ENCODE data around the gene TAS2R38.

TAS2R38 gene

GRCh38 chr7:142001163-142001874, 27.7 kb upstream of the TAS2R38 start:
- TF ChIP-seq CREB1 (IDR thresholded peaks at IDR 0.05; ENCODE audit: low read depth) (no peak), NFIC (IDR thresholded peaks at IDR 0.05) (no peak), MAX (IDR thresholded peaks at IDR 0.05) (no peak), ZBTB7A (IDR thresholded peaks at IDR 0.05; ENCODE audit: low read depth) (no peak), YY1 (IDR thresholded peaks at IDR 0.05; ENCODE audit: low read depth) (no peak), TCF12 (IDR thresholded peaks at IDR 0.05; ENCODE audit: low read depth) (no peak)

- TF ChIP-seq REST (IDR thresholded peaks at IDR 0.05; ENCODE audit: low read depth) (no peak), CREB1 (IDR thresholded peaks at IDR 0.05; ENCODE audit: low read depth) (no peak), NFIC (IDR thresholded peaks at IDR 0.05) (no peak), EP300 (IDR thresholded peaks at IDR 0.05; ENCODE audit: borderline replicate concordance) (no peak), CEBPB (IDR thresholded peaks at IDR 0.05) (no peak), MAX (IDR thresholded peaks at IDR 0.05) (no peak), TCF12 (IDR thresholded peaks at IDR 0.05; ENCODE audit: low read depth) (no peak)
These were observed 26.7 kb upstream of the TAS2R38 start for GRCh38 chr7:142000244-142000643.

GRCh38 chr7:141999058-141999623, 25.6 kb upstream of the TAS2R38 start:
- TF ChIP-seq CEBPB (IDR thresholded peaks at IDR 0.05) (no peak), TAF1 (IDR thresholded peaks at IDR 0.05; ENCODE audit: low read depth) (no peak), CREB1 (IDR thresholded peaks at IDR 0.05; ENCODE audit: low read depth) (no peak), TEAD4 (IDR thresholded peaks at IDR 0.05) (no peak), RAD21 (IDR thresholded peaks at IDR 0.05; ENCODE audit: low read depth) (no peak), USF1 (IDR thresholded peaks at IDR 0.05) (no peak), ZBTB7A (IDR thresholded peaks at IDR 0.05; ENCODE audit: low read depth) (no peak), YY1 (IDR thresholded peaks at IDR 0.05; ENCODE audit: low read depth) (no peak), NFIC (IDR thresholded peaks at IDR 0.05) (no peak), TCF12 (IDR thresholded peaks at IDR 0.05; ENCODE audit: low read depth) (no peak), EGR1 (IDR thresholded peaks at IDR 0.05) (no peak), MAX (IDR thresholded peaks at IDR 0.05) (no peak), REST (IDR thresholded peaks at IDR 0.05; ENCODE audit: low read depth) (no peak), EP300 (IDR thresholded peaks at IDR 0.05; ENCODE audit: borderline replicate concordance) (no peak), FOXM1 (IDR thresholded peaks at IDR 0.05; ENCODE audit: borderline replicate concordance, low read depth) (no peak)

- TF ChIP-seq YY1 (IDR thresholded peaks at IDR 0.05; ENCODE audit: low read depth): no peak
- TF ChIP-seq MAX (IDR thresholded peaks at IDR 0.05): no peak
- no peak for TF ChIP-seq TCF12 (IDR thresholded peaks at IDR 0.05; ENCODE audit: low read depth)
- no peak for TF ChIP-seq TAF1 (IDR thresholded peaks at IDR 0.05; ENCODE audit: low read depth)
- no peak for TF ChIP-seq CREB1 (IDR thresholded peaks at IDR 0.05; ENCODE audit: low read depth)
- no peak for TF ChIP-seq USF1 (IDR thresholded peaks at IDR 0.05)
- no peak for TF ChIP-seq TEAD4 (IDR thresholded peaks at IDR 0.05)
- no peak for TF ChIP-seq NFIC (IDR thresholded peaks at IDR 0.05)
- TF ChIP-seq EP300 (IDR thresholded peaks at IDR 0.05; ENCODE audit: borderline replicate concordance): no peak
- no peak for TF ChIP-seq RAD21 (IDR thresholded peaks at IDR 0.05; ENCODE audit: low read depth)
- TF ChIP-seq ZBTB7A (IDR thresholded peaks at IDR 0.05; ENCODE audit: low read depth): no peak
- no peak for TF ChIP-seq EGR1 (IDR thresholded peaks at IDR 0.05)
- no peak for TF ChIP-seq FOXM1 (IDR thresholded peaks at IDR 0.05; ENCODE audit: borderline replicate concordance, low read depth)
- TF ChIP-seq CEBPB (IDR thresholded peaks at IDR 0.05): no peak
These were observed 19.8 kb upstream of the TAS2R38 start for GRCh38 chr7:141993354-141993753.

GRCh38 chr7:141992688-141993087, 19.1 kb upstream of the TAS2R38 start:
- TF ChIP-seq NFIC (IDR thresholded peaks at IDR 0.05) (no peak), TEAD4 (IDR thresholded peaks at IDR 0.05) (no peak), TCF12 (IDR thresholded peaks at IDR 0.05; ENCODE audit: low read depth) (no peak), USF1 (IDR thresholded peaks at IDR 0.05) (no peak), ZBTB7A (IDR thresholded peaks at IDR 0.05; ENCODE audit: low read depth) (no peak), FOXM1 (IDR thresholded peaks at IDR 0.05; ENCODE audit: borderline replicate concordance, low read depth) (no peak), REST (IDR thresholded peaks at IDR 0.05; ENCODE audit: low read depth) (no peak)

Measured in Ishikawa (cell line).